GM12878 (cell line): ENCODE measurements around the gene ADGRL2. TPM values are rescaled to one million over a fixed set of nuclear protein-coding genes. Genes with fewer than 3 reads are reported as not detected.

ENCODE experiments used
- ATAC-seq: fragments of 200-7000 bp; cut with Tn5 transposase; 3 replicates; pipeline ENCODE4 v1.9.1; 2020; ENCODE audit warnings: mild to moderate bottlenecking, moderate library complexity
- BruUV-seq: library from RNA; stranded (reverse); fragments of 400-500 nt; replicated peaks from 2 replicates; lab custom pipeline; 2021; lab: Mats Ljungman, UMichigan
- CTCF ChIA-PET: fragments of 300-600 bp; sonication (Branson Sonifier 250); formaldehyde crosslinking; extraction: SDS; loops from one replicate; lab custom pipeline; 2021; ENCODE audit warnings: inconsistent platforms; lab: Yijun Ruan, JAX
- POLR2A ChIA-PET: fragments of 350-600 bp; formaldehyde crosslinking; extraction: SDS; loops from one replicate; lab custom pipeline; 2021; ENCODE audit warnings: inconsistent platforms; lab: Charles Lee
- RAD21 ChIA-PET: fragments of 300-600 bp; sonication (Branson Sonifier 250); formaldehyde crosslinking; loops from one replicate; lab custom pipeline; 2023; ENCODE audit warnings: antibody characterized with exemption; ENCODE audit not compliant: unreplicated experiment; lab: Charles Lee
- SMC1A ChIA-PET: fragments of 300-600 bp; sonication (Branson Sonifier 250); formaldehyde crosslinking; loops from one replicate; lab custom pipeline; 2023; ENCODE audit not compliant: unreplicated experiment, uncharacterized antibody; lab: Charles Lee
- DNase-seq: peaks from one replicate; pipeline ENCODE4 v3.0.0-alpha.2; 2011; ENCODE audit warnings: low read depth, low spot score
- FAIRE-seq: peaks from 3 replicates; lab custom pipeline; 2011; peaks lifted over from hg19 to GRCh38; lab: Jason Lieb, UNC
- H2AFZ ChIP-seq: 2 replicates; pipeline ENCODE4 v1.6.0; 2011; ENCODE audit warnings: low read depth, low read length, control low read depth; ENCODE audit not compliant: control insufficient read depth
- H3K27ac ChIP-seq: 2 replicates; pipeline ENCODE4 v1.5.1; 2011; ENCODE audit warnings: control low read depth; ENCODE audit not compliant: control insufficient read depth, insufficient read depth
- H3K27me3 ChIP-seq, 2 experiments: replicated peaks in 1 of 2; 2 replicates each; pipeline versions ENCODE4 v1.6.0 to v1.6.1; 2011; ENCODE audit warnings: low read length in 1 of 2; ENCODE audit not compliant: control insufficient read depth in 2 of 2, insufficient read depth in 2 of 2
- H3K36me3 ChIP-seq, 2 experiments: 2 replicates each; pipeline ENCODE4 v1.5.1; 2011; ENCODE audit warnings: low read length in 1 of 2; ENCODE audit not compliant: control insufficient read depth in 2 of 2, insufficient read depth in 2 of 2
- H3K4me1 ChIP-seq: 2 replicates; pipeline ENCODE4 v1.6.1; 2011; ENCODE audit warnings: mild to moderate bottlenecking, low read length, moderate library complexity, mixed read lengths; ENCODE audit not compliant: control insufficient read depth, insufficient read depth
- H3K4me2 ChIP-seq: 2 replicates; pipeline ENCODE4 v1.6.0; 2011; ENCODE audit warnings: control low read depth; ENCODE audit not compliant: control insufficient read depth, insufficient read depth
- H3K4me3 ChIP-seq: fragments of 200-600 bp; sonication (generic); 2 replicates; pipeline ENCODE4 v1.5.1; 2016
- H3K79me2 ChIP-seq: 2 replicates; pipeline ENCODE4 v1.6.0; 2011; ENCODE audit warnings: low read length; ENCODE audit not compliant: control insufficient read depth, insufficient read depth
- H3K9ac ChIP-seq: 2 replicates; pipeline ENCODE4 v1.8.0; 2011; ENCODE audit warnings: low read length, control low read depth, mixed read lengths; ENCODE audit not compliant: control insufficient read depth, insufficient read depth
- H3K9me3 ChIP-seq: replicated peaks from 3 replicates; pipeline ENCODE4 v1.5.1; 2011; ENCODE audit warnings: mild to moderate bottlenecking, low read length; ENCODE audit not compliant: control insufficient read depth, insufficient read depth
- H4K20me1 ChIP-seq: 2 replicates; pipeline ENCODE4 v1.6.0; 2011; ENCODE audit not compliant: control insufficient read depth, insufficient read depth
- CBX5 ChIP-seq: sonication (generic); IDR thresholded peaks from 2 replicates; pipeline ENCODE4 v1.6.1; 2016; ENCODE audit warnings: low read depth, moderate library complexity, mild to moderate bottlenecking, inconsistent platforms
- CEBPZ ChIP-seq: fragments of 150-350 bp; IDR thresholded peaks from 2 replicates; pipeline ENCODE4 v1.6.1; 2016; ENCODE audit warnings: low read depth, low read length
- EP300 ChIP-seq, 2 experiments: fragments of 150-350 bp in 1 of 2; IDR thresholded peaks; 2 replicates each; pipeline ENCODE4 v1.6.1; 2011 to 2012; ENCODE audit warnings: low read depth in 2 of 2, low read length in 2 of 2, borderline replicate concordance in 1 of 2, improper control_type of control experiment in 1 of 2, inconsistent platforms in 1 of 2; ENCODE audit not compliant: control insufficient read depth in 1 of 2
- MTA3 ChIP-seq: IDR thresholded peaks from 2 replicates; pipeline ENCODE4 v1.6.1; 2012; ENCODE audit warnings: low read length, inconsistent platforms, borderline replicate concordance
- NR2C1 ChIP-seq: fragments of 450-650 bp; IDR thresholded peaks from 2 replicates; pipeline ENCODE4 v1.6.1; 2017; ENCODE audit warnings: antibody characterized with exemption, mild to moderate bottlenecking, moderate library complexity
- PAX5 ChIP-seq: IDR thresholded peaks from 2 replicates; pipeline ENCODE4 v1.6.1; 2011; ENCODE audit warnings: low read depth, low read length, borderline replicate concordance
- PAX8 ChIP-seq: fragments of 450-650 bp; IDR thresholded peaks from 2 replicates; pipeline ENCODE4 v1.6.1; 2017; ENCODE audit warnings: mild to moderate bottlenecking, moderate library complexity
- PKNOX1 ChIP-seq: fragments of 450-650 bp; IDR thresholded peaks from 2 replicates; pipeline ENCODE4 v1.6.1; 2016; ENCODE audit warnings: mild to moderate bottlenecking
- PML ChIP-seq: IDR thresholded peaks from 2 replicates; pipeline ENCODE4 v1.6.1; 2012; ENCODE audit warnings: low read length, inconsistent platforms
- RCOR1 ChIP-seq: conservative IDR thresholded peaks from 2 replicates; pipeline ENCODE4 v1.6.1; 2012; ENCODE audit warnings: low read depth, low read length, improper control_type of control experiment
- RELB ChIP-seq: fragments of 450-650 bp; IDR thresholded peaks from 2 replicates; pipeline ENCODE4 v1.6.1; 2017; ENCODE audit warnings: low read depth, mild to moderate bottlenecking, moderate library complexity
- RUNX3 ChIP-seq: IDR thresholded peaks from 2 replicates; pipeline ENCODE4 v1.6.1; 2012; ENCODE audit warnings: low read length, inconsistent platforms
- SIX5 ChIP-seq: IDR thresholded peaks from 2 replicates; pipeline ENCODE4 v1.6.1; 2011; ENCODE audit warnings: mild to moderate bottlenecking, low read depth, low read length, moderate library complexity; ENCODE audit not compliant: severe bottlenecking
- SMAD1 ChIP-seq: fragments of 450-650 bp; IDR thresholded peaks from 2 replicates; pipeline ENCODE4 v1.6.1; 2018; ENCODE audit warnings: mild to moderate bottlenecking, low read depth; ENCODE audit not compliant: partially characterized antibody
- TCF12 ChIP-seq: IDR thresholded peaks from 2 replicates; pipeline ENCODE4 v1.6.1; 2011; ENCODE audit warnings: low read depth, mild to moderate bottlenecking, low read length
- ZSCAN29 ChIP-seq: fragments of 450-650 bp; IDR thresholded peaks from 2 replicates; pipeline ENCODE4 v1.6.1; 2017; ENCODE audit warnings: mild to moderate bottlenecking, moderate library complexity
- in situ Hi-C: fragments of 300-500 bp; cut with MboI; formaldehyde crosslinking; loops from 9 replicates; pipeline ENCODE4 v1.14.3; 2018; ENCODE audit warnings: mixed read lengths
- intact Hi-C: fragments of 100-400 bp; cut with micrococcal nuclease; formaldehyde crosslinking; loops from one replicate; pipeline ENCODE4 v1.14.2; 2022; ENCODE audit not compliant: unreplicated experiment
- polyA plus RNA-seq, 11 experiments: library from polyadenylated mRNA; depleted of rRNA in 4 of 11; unstranded in 6 of 11; stranded (reverse) in 5 of 11; fragments of >200 nt; fragmentation: Nextera tagmentation in 4 of 11; fragmentation: Illumina TruSeq in 1 of 11; extraction: Ambion mirVana in 4 of 11; extraction: Trizol in 1 of 11; gene quantifications; 1 replicate in 1 of 11; 2 replicates in 10 of 11; pipeline versions ENCODE4 v1.2.1 to v1.2.3, GENCODE V29; 2011 to 2016; ENCODE audit warnings: inconsistent platforms in 2 of 11, missing spikeins in 2 of 11, low read depth in 1 of 11
- total RNA-seq, 4 experiments: library from RNA; depleted of rRNA in 3 of 4; stranded (reverse); fragments of >200 nt in 3 of 4; fragmentation: Illumina TruSeq in 1 of 4; extraction: Trizol in 1 of 4; gene quantifications; 2 replicates each; pipeline versions ENCODE4 v1.2.1 to v1.2.3, GENCODE V29; 2013 to 2021

Gene ADGRL2
- total and polyA plus RNA-seq, 10 of the 15 experiments (the other 5 are each of a cell fraction or from before 2014, with no cell fraction given) = 0.03 to 13.6 (median 0.21) TPM

GRCh38 chr1:81978945-81979344 lies 178.2 kb downstream of the ADGRL2 start:
- ChIA-PET CTCF (interaction anchor here (0.7 to 1.5 kb wide), 3 partner anchors 7 to 517 kb away, joined by 3 to 4 read pairs (median 3); no protein-coding TSS in a partner anchor), SMC1A (interaction anchor here (0.8 to 1.1 kb wide), 4 partner anchors 9 to 429 kb away, joined by 3 to 4 read pairs (median 3); no protein-coding TSS in a partner anchor), RAD21 (no interaction called here), POLR2A (interaction anchor here (0.9 kb wide), 1 partner anchor 10 kb away, joined by 3 read pairs; no protein-coding TSS in a partner anchor)
- ATAC-seq = no peak
- no peak overlapping the region for H3K27ac ChIP-seq
- no peak overlapping the region for H2AFZ ChIP-seq
- no peaks in the 10 kb centered on the region for H3K4me1 ChIP-seq
- in situ Hi-C loops = no loop called here
- H3K27me3 ChIP-seq = no peaks in the 10 kb centered on the region
- no peaks in the 10 kb centered on the region for H4K20me1 ChIP-seq
- no peak overlapping the region for H3K4me2 ChIP-seq
- H3K79me2 ChIP-seq = no peaks in the 10 kb centered on the region
- TF ChIP-seq SIX5 = no peak
- TF ChIP-seq TCF12 = no peak
- TF ChIP-seq RELB = no peak
- no peak for TF ChIP-seq RUNX3
- TF ChIP-seq CEBPZ = no peak
- no peak for TF ChIP-seq RCOR1
- no peak for TF ChIP-seq PAX8
- TF ChIP-seq PAX5 = no peak
- no peak for TF ChIP-seq NR2C1
- no peak for TF ChIP-seq EP300 (IDR thresholded peaks at IDR 0.05; ENCODE audit: borderline replicate concordance in 1 of 2, control insufficient read depth in 1 of 2, low read depth in 2 of 2, low read length in 2 of 2)
- no peak for TF ChIP-seq SMAD1
- TF ChIP-seq ZSCAN29 = no peak
- TF ChIP-seq MTA3 = no peak
- TF ChIP-seq CBX5 = no peak
- no peak for TF ChIP-seq PKNOX1
- TF ChIP-seq PML = no peak
- no TSS peak for BruUV-seq
- no peaks in the 10 kb centered on the region for H3K36me3 ChIP-seq
- no peaks in the 10 kb centered on the region for H3K9me3 ChIP-seq
- FAIRE-seq = no peak
- H3K9ac ChIP-seq = no peak overlapping the region
- intact Hi-C loops = no loop called here
- DNase-seq = no peak
- H3K4me3 ChIP-seq = no peak overlapping the region
